Mesenchymal stem cell (in vitro differentiated cells and primary cell): Measurements from ENCODE around the gene ALDH3B1.

Experiments used
- DNase-seq: peaks from one replicate; pipeline ENCODE4 v3.0.0-alpha.2; 2013
- H2AFZ ChIP-seq: one replicate; pipeline ENCODE4 v1.6.1; 2013; ENCODE audit warnings: low read depth, mild to moderate bottlenecking, control low read depth, inconsistent platforms, low read length, moderate library complexity
- H2AK5ac ChIP-seq: 2 replicates; pipeline ENCODE4 v1.6.1; 2013; ENCODE audit warnings: low read length, moderate library complexity, mild to moderate bottlenecking, inconsistent platforms; ENCODE audit not compliant: severe bottlenecking
- H2BK120ac ChIP-seq: one replicate; pipeline ENCODE4 v1.6.1; 2013; ENCODE audit warnings: low read depth, mild to moderate bottlenecking, inconsistent platforms, low read length, moderate library complexity
- H2BK12ac ChIP-seq, 2 experiments: one replicate each; pipeline ENCODE4 v1.6.1; 2013; ENCODE audit warnings: inconsistent platforms in 2 of 2, low read length in 2 of 2, mild to moderate bottlenecking in 2 of 2, moderate library complexity in 2 of 2, control low read depth in 1 of 2
- H2BK15ac ChIP-seq: one replicate; pipeline ENCODE4 v1.6.1; 2013; ENCODE audit warnings: mild to moderate bottlenecking, low read depth, inconsistent platforms; ENCODE audit not compliant: poor library complexity, severe bottlenecking
- H2BK5ac ChIP-seq: 2 replicates; pipeline ENCODE4 v1.6.1; 2013; ENCODE audit warnings: low read depth, mild to moderate bottlenecking, low read length, control low read depth, inconsistent platforms; ENCODE audit not compliant: poor library complexity, severe bottlenecking
- H3K14ac ChIP-seq, 2 experiments: one replicate each; pipeline ENCODE4 v1.6.1; 2013; ENCODE audit warnings: inconsistent platforms in 2 of 2, low read length in 2 of 2, control low read depth in 1 of 2, mild to moderate bottlenecking in 1 of 2, moderate library complexity in 1 of 2
- H3K18ac ChIP-seq, 2 experiments: one replicate each; pipeline ENCODE4 v1.6.1; 2013; ENCODE audit warnings: inconsistent platforms in 2 of 2, low read length in 2 of 2, control low read depth in 1 of 2, low read depth in 1 of 2, mild to moderate bottlenecking in 1 of 2
- H3K23ac ChIP-seq, 2 experiments: one replicate each; pipeline ENCODE4 v1.6.1; 2013; ENCODE audit warnings: inconsistent platforms in 2 of 2, low read length in 2 of 2, mild to moderate bottlenecking in 2 of 2, moderate library complexity in 2 of 2, control low read depth in 1 of 2
- H3K27ac ChIP-seq: 2 replicates; pipeline ENCODE4 v1.5.1; 2013; ENCODE audit warnings: mild to moderate bottlenecking, moderate library complexity, low read length, control low read depth, inconsistent platforms; ENCODE audit not compliant: poor library complexity, severe bottlenecking
- H3K27me3 ChIP-seq, 2 experiments: 2 replicates each; pipeline versions ENCODE4 v1.6.1 to v1.7.0; 2013; ENCODE audit warnings: low read length in 2 of 2, mild to moderate bottlenecking in 2 of 2, moderate library complexity in 2 of 2, control low read depth in 1 of 2, inconsistent platforms in 1 of 2; ENCODE audit not compliant: control insufficient read depth in 1 of 2, insufficient read depth in 1 of 2
- H3K36me3 ChIP-seq, 2 experiments: 2 replicates each; pipeline versions ENCODE4 v1.6.1 to v1.7.0; 2013; ENCODE audit warnings: low read length in 2 of 2, control low read depth in 1 of 2, inconsistent platforms in 1 of 2, low read depth in 1 of 2, mild to moderate bottlenecking in 1 of 2; ENCODE audit not compliant: insufficient read depth in 2 of 2, control insufficient read depth in 1 of 2
- H3K4ac ChIP-seq, 2 experiments: one replicate each; pipeline ENCODE4 v1.6.1; 2013; ENCODE audit warnings: inconsistent platforms in 2 of 2, low read length in 2 of 2, mild to moderate bottlenecking in 2 of 2, moderate library complexity in 2 of 2, control low read depth in 1 of 2, low read depth in 1 of 2
- H3K4me1 ChIP-seq: 2 replicates; pipeline ENCODE4 v1.6.1; 2013; ENCODE audit warnings: low read depth, low read length, control low read depth; ENCODE audit not compliant: control insufficient read depth, insufficient read depth
- H3K4me2 ChIP-seq: 2 replicates; pipeline ENCODE4 v1.6.1; 2013; ENCODE audit warnings: low read length, mild to moderate bottlenecking, inconsistent platforms; ENCODE audit not compliant: poor library complexity, severe bottlenecking
- H3K4me3 ChIP-seq, 2 experiments: 2 replicates each; pipeline versions ENCODE4 v1.5.1 to v1.7.0; 2013; ENCODE audit warnings: low read length in 2 of 2, mild to moderate bottlenecking in 2 of 2, control low read depth in 1 of 2, low read depth in 1 of 2; ENCODE audit not compliant: insufficient read depth in 1 of 2
- H3K79me1 ChIP-seq: replicated peaks from 2 replicates; pipeline ENCODE4 v1.6.1; 2013; ENCODE audit warnings: mild to moderate bottlenecking, control low read depth, low read length, inconsistent platforms; ENCODE audit not compliant: poor library complexity, severe bottlenecking
- H3K9ac ChIP-seq: 2 replicates; pipeline ENCODE4 v1.7.0; 2013; ENCODE audit warnings: mild to moderate bottlenecking, low read length, moderate library complexity
- H3K9me3 ChIP-seq: 2 replicates; pipeline ENCODE4 v1.7.0; 2013; ENCODE audit warnings: mild to moderate bottlenecking, low read length; ENCODE audit not compliant: control insufficient read depth
- H4K8ac ChIP-seq: one replicate; pipeline ENCODE4 v1.6.1; 2013; ENCODE audit warnings: inconsistent platforms, mild to moderate bottlenecking, low read length, moderate library complexity
- H4K91ac ChIP-seq: one replicate; pipeline ENCODE4 v1.6.1; 2013; ENCODE audit warnings: mild to moderate bottlenecking, low read length, inconsistent platforms
- WGBS: methylation state at CpG from one replicate; pipeline ENCODE4 v1.1.7; 2013; ENCODE audit warnings: mixed read lengths; 5-methylcytosine and 5-hydroxymethylcytosine counted together

The ALDH3B1 gene

DNA sequence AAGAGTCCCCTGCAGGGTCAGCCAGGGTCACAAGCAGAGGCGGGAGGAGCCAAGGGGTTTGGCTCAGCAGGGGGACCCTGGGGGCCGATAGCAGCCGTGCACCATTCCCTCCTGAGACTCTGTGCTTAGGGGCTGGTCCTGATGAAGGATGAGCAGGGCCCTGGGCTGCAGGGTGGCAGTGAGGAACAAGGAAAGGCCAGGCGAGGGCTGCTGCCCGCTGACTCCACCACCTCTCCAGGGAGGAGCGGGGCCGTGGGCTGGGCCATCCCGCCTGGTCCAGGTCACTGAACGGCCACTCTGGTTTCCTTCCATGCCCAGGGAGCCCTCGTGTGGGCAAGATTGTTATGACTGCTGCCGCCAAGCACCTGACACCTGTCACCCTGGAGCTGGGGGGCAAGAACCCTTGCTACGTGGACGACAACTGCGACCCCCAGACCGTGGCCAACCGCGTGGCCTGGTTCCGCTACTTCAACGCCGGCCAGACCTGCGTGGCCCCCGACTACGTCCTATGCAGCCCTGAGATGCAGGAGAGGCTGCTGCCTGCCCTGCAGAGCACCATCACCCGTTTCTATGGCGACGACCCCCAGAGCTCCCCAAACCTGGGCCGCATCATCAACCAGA is 11.2 kb downstream of the ALDH3B1 start:
- H4K91ac ChIP-seq: no peak overlapping the region
- H2BK120ac ChIP-seq: no peak overlapping the region
- H3K4ac ChIP-seq: no peak overlapping the region
- H3K4me2 ChIP-seq: no peak overlapping the region
- H3K4me1 ChIP-seq: peaks cover 32% of the 10 kb centered on the region
- no peaks in the 10 kb centered on the region for H3K79me1 ChIP-seq
- H3K9me3 ChIP-seq: no peaks in the 10 kb centered on the region
- H3K9ac ChIP-seq: no peak overlapping the region
- H2AFZ ChIP-seq: no peak overlapping the region
- H2BK12ac ChIP-seq: no peak overlapping the region
- H2BK5ac ChIP-seq: no peak overlapping the region
- H3K27ac ChIP-seq: no peak overlapping the region
- no peak overlapping the region for H2AK5ac ChIP-seq
- H3K36me3 ChIP-seq: peaks cover 20 to 36% of the 10 kb centered on the region in 2 experiments
- no peak overlapping the region for H3K4me3 ChIP-seq
- no peak overlapping the region for H3K14ac ChIP-seq
- 85% methylated on average over 27 of the region's 27 CpGs for WGBS
- H3K23ac ChIP-seq: no peak overlapping the region
- no peak overlapping the region for H2BK15ac ChIP-seq
- H3K27me3 ChIP-seq: no peaks in the 10 kb centered on the region
- DNase-seq: no peak
- peak overlapping the region; percentile 19 for H4K8ac ChIP-seq
- no peak overlapping the region for H3K18ac ChIP-seq

DNA sequence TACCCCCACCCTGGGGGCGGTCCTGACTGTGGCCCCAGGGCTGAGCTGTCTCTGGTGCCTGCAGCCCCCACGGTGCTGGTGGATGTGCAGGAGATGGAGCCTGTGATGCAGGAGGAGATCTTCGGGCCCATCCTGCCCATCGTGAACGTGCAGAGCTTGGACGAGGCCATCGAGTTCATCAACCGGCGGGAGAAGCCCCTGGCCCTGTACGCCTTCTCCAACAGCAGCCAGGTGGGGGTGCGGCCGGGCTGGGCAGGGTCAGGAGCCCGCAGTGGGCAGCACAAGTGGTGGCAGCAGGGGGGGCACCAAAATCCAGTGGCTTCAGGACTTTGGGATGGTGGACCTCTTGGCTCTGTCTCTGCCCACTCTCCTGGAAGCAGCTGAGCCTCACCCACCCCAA is 12.4 kb downstream of the ALDH3B1 start:
- H3K27me3 ChIP-seq: no peaks in the 10 kb centered on the region
- no peak overlapping the region for H3K14ac ChIP-seq
- no peak overlapping the region for H2AK5ac ChIP-seq
- no peak overlapping the region for H3K4me3 ChIP-seq
- H3K9ac ChIP-seq: no peak overlapping the region
- peaks cover 2% of the 10 kb centered on the region for H3K79me1 ChIP-seq
- H2BK15ac ChIP-seq: no peak overlapping the region
- H3K4me1 ChIP-seq: peaks cover 36% of the 10 kb centered on the region
- H3K4me2 ChIP-seq: no peak overlapping the region
- H3K23ac ChIP-seq: no peak overlapping the region
- no peak overlapping the region for H4K8ac ChIP-seq
- H3K18ac ChIP-seq: no peak overlapping the region
- H3K27ac ChIP-seq: no peak overlapping the region
- H3K36me3 ChIP-seq: peaks cover 28 to 41% of the 10 kb centered on the region in 2 experiments
- no peak overlapping the region for H4K91ac ChIP-seq
- WGBS: 95% methylated on average over 12 of the region's 13 CpGs
- H2BK5ac ChIP-seq: no peak overlapping the region
- no peaks in the 10 kb centered on the region for H3K9me3 ChIP-seq
- no peak for DNase-seq
- H2AFZ ChIP-seq: no peak overlapping the region
- H3K4ac ChIP-seq: no peak overlapping the region
- no peak overlapping the region for H2BK12ac ChIP-seq
- no peak overlapping the region for H2BK120ac ChIP-seq

DNA sequence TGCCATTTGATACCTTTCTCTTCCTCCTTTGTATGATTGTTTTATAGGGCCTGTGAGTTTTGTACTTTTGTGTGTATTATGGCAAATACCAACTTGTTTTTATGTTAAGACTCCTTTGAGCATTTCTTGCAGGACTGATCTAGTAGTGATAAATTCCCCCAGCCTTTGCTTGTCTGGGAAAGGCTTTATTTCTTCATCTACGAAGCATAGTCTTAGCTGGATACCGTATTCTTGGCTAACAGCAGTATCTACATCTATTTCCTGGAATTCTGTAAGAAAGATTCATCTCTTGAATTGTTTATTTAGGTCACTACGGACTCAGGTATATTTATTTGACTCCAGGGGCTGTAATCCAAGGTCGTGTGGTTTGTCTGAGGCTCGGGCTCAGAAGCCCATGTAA is 14.4 kb downstream of the ALDH3B1 start:
- H2BK5ac ChIP-seq: no peak overlapping the region
- H3K9me3 ChIP-seq: no peaks in the 10 kb centered on the region
- H3K27ac ChIP-seq: no peak overlapping the region
- peaks cover 4% of the 10 kb centered on the region for H3K79me1 ChIP-seq
- no peak overlapping the region for H3K14ac ChIP-seq
- H3K18ac ChIP-seq: no peak overlapping the region
- H3K27me3 ChIP-seq: no peaks in the 10 kb centered on the region
- no peak overlapping the region for H3K4me3 ChIP-seq
- no peak overlapping the region for H3K4ac ChIP-seq
- no peak overlapping the region for H3K23ac ChIP-seq
- DNase-seq: no peak
- H3K9ac ChIP-seq: no peak overlapping the region
- H4K8ac ChIP-seq: no peak overlapping the region
- no peak overlapping the region for H2AK5ac ChIP-seq
- H2AFZ ChIP-seq: no peak overlapping the region
- H2BK15ac ChIP-seq: no peak overlapping the region
- 91% methylated on average over 5 of the region's 5 CpGs for WGBS
- peaks cover 22 to 42% of the 10 kb centered on the region in 2 experiments for H3K36me3 ChIP-seq
- no peak overlapping the region for H4K91ac ChIP-seq
- peaks cover 44% of the 10 kb centered on the region for H3K4me1 ChIP-seq
- H2BK120ac ChIP-seq: no peak overlapping the region
- no peak overlapping the region for H3K4me2 ChIP-seq
- no peak overlapping the region for H2BK12ac ChIP-seq

DNA sequence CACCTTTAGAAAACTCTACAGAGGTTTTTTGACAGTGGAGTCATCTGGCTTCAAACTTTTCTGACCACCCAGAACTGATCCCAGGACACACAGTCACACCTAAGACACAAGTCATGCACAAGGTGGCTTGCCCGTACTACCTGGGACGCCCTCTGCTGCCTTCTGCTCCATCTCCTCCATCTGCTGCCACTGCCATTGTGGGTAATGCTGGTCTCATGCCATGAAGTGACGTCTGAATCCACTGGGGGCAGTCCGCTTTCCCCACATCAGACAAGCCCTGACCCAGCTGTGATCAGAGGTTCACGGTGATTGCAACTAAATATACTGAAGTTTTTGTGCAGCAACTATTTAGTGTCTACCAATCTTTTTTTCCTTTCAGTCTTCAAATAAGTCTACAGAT is 14.9 kb downstream of the ALDH3B1 start:
- Histone ChIP-seq H3K18ac (no peak overlapping the region), H3K4me2 (no peak overlapping the region), H3K23ac (no peak overlapping the region), H3K79me1 (peaks cover 5% of the 10 kb centered on the region), H3K4me1 (peaks cover 48% of the 10 kb centered on the region), H3K27ac (no peak overlapping the region), H4K8ac (no peak overlapping the region), H2BK120ac (no peak overlapping the region), H2AFZ (no peak overlapping the region), H3K9ac (no peak overlapping the region), H3K27me3 (no peaks in the 10 kb centered on the region), H3K4ac (no peak overlapping the region), H3K36me3 (peaks cover 22 to 42% of the 10 kb centered on the region in 2 experiments), H3K14ac (no peak overlapping the region), H3K4me3 (no peak overlapping the region), H2BK12ac (no peak overlapping the region), H4K91ac (no peak overlapping the region), H2BK5ac (no peak overlapping the region), H3K9me3 (no peaks in the 10 kb centered on the region), H2BK15ac (no peak overlapping the region), H2AK5ac (no peak overlapping the region)
- DNase-seq: no peak
- 70% methylated on average over 4 of the region's 5 CpGs for WGBS
